HepG2 (cell line): ENCODE data around the gene FNDC10.

Experiments
- ARNT ChIP-seq: fragments of 450-650 bp; IDR thresholded peaks from 2 replicates; pipeline ENCODE4 v1.6.1; 2017
- BHLHE40 ChIP-seq: IDR thresholded peaks from 2 replicates; pipeline ENCODE4 v1.6.1; 2011; ENCODE audit warnings: low read length, improper control_type of control experiment
- CHD2 ChIP-seq: IDR thresholded peaks from 2 replicates; pipeline ENCODE4 v1.6.1; 2011; ENCODE audit warnings: low read depth, low read length, improper control_type of control experiment
- REST ChIP-seq, 2 experiments: IDR thresholded peaks; 2 replicates each; pipeline ENCODE4 v1.6.1; 2011 to 2012; ENCODE audit warnings: low read length in 2 of 2, borderline replicate concordance in 1 of 2, low read depth in 1 of 2, mild to moderate bottlenecking in 1 of 2, moderate library complexity in 1 of 2
- SNAPC4 ChIP-seq: sonication (generic); formaldehyde crosslinking; IDR thresholded peaks from 2 replicates; pipeline ENCODE4 v1.4.0; 2020; ENCODE audit warnings: mild to moderate bottlenecking, missing genetic modification reagents
- SP1 ChIP-seq, 2 experiments: fragments of 450-650 bp in 1 of 2; sonication (generic) in 1 of 2; formaldehyde crosslinking in 1 of 2; IDR thresholded peaks; 2 replicates each; pipeline versions ENCODE4 v1.4.0 to v1.6.1; 2016 to 2020; ENCODE audit warnings: missing genetic modification reagents in 1 of 2
- USF2 ChIP-seq, 2 experiments: sonication (generic) in 1 of 2; formaldehyde crosslinking in 1 of 2; IDR thresholded peaks; 2 replicates each; pipeline versions ENCODE4 v1.5.1 to v1.6.1; 2011 to 2020; ENCODE audit warnings: borderline replicate concordance in 1 of 2, low read depth in 1 of 2, low read length in 1 of 2, mild to moderate bottlenecking in 1 of 2, missing genetic modification reagents in 1 of 2, moderate library complexity in 1 of 2
- ZFP36 ChIP-seq: fragments of 150-350 bp; IDR thresholded peaks from 2 replicates; pipeline ENCODE4 v1.6.1; 2018; ENCODE audit warnings: borderline replicate concordance, low read length, low read depth; ENCODE audit not compliant: partially characterized antibody
- ZNF280B ChIP-seq: sonication (generic); formaldehyde crosslinking; IDR thresholded peaks from 2 replicates; pipeline ENCODE4 v1.5.0; 2020; ENCODE audit warnings: missing genetic modification reagents, mild to moderate bottlenecking, borderline replicate concordance
- ZNF280D ChIP-seq: sonication (generic); formaldehyde crosslinking; IDR thresholded peaks from 2 replicates; pipeline ENCODE4 v1.5.1; 2020; ENCODE audit warnings: mild to moderate bottlenecking, missing genetic modification reagents
- ZNF724P ChIP-seq: sonication (generic); formaldehyde crosslinking; IDR thresholded peaks from 2 replicates; pipeline ENCODE4 v1.8.0; 2022; ENCODE audit warnings: missing genetic modification reagents, borderline replicate concordance
- ZNF777 ChIP-seq: sonication (generic); formaldehyde crosslinking; IDR thresholded peaks from 2 replicates; pipeline ENCODE4 v1.4.0; 2020; ENCODE audit warnings: missing genetic modification reagents

- TF ChIP-seq ZFP36 (no peak), ZNF777 (CRISPR knock-in tag) (peak; percentile 87), ZNF280B (CRISPR knock-in tag) (no peak), REST (IDR thresholded peaks at IDR 0.05; ENCODE audit: borderline replicate concordance in 1 of 2, low read depth in 1 of 2, low read length in 2 of 2) (no peak), SP1 (IDR thresholded peaks at IDR 0.05) (no peak), SP1 (CRISPR knock-in tag; IDR thresholded peaks at IDR 0.05) (no peak), ZNF280D (no peak), ARNT (no peak), USF2 (IDR thresholded peaks at IDR 0.05; ENCODE audit: low read depth, low read length) (no peak), USF2 (CRISPR knock-in tag; IDR thresholded peaks at IDR 0.05; ENCODE audit: borderline replicate concordance) (no peak), ZNF724P (CRISPR knock-in tag) (no peak), BHLHE40 (no peak), CHD2 (no peak), SNAPC4 (CRISPR knock-in tag) (no peak)
These were observed 653 bp downstream of the FNDC10 start for GRCh38 chr1:1599030-1599934.
